Astrocyte of the spinal cord (primary cell): Measurements from ENCODE around the gene STRN3.

Experiments
- DNase-seq: peaks from one replicate; pipeline ENCODE4 v3.0.0; 2011; ENCODE audit warnings: low read depth, low spot score
- H3K4me3 ChIP-seq: 2 replicates; pipeline ENCODE4 v1.5.1; 2011; ENCODE audit warnings: low read depth, mild to moderate bottlenecking, low read length, moderate library complexity
- in situ Hi-C: cut with HindIII; loops from 2 replicates; pipeline ENCODE4 v1.10.0; 2017; ENCODE audit warnings: low sequenced_read_pairs
- TF ChIP-seq, protein P1 (sequence below): IDR thresholded peaks from 2 replicates; pipeline ENCODE4 v1.5.1; 2012; ENCODE audit warnings: low read depth, mild to moderate bottlenecking, low read length, inconsistent platforms

The STRN3 gene

DNA sequence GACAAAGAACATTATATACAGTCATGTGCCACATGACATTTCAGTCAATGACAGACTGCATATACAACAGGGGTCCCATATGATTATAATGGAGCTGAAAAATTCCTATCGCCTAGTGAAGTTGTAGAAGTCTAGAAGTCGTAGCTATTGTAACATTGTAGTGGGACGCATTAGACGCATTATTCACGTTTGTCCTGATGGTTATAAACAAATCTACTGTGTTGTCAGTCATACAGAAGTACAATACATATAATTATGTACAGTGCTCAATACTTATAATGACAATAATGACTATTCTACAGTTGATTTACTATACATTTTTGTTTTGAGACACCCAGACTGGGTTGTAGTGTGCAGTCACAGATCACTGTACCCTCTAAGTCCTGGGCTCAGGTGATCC, 64.8 kb downstream of the STRN3 start:
- H3K4me3 ChIP-seq = no peak overlapping the region
- in situ Hi-C loops = no loop called here
- TF ChIP-seq, protein P1, sequence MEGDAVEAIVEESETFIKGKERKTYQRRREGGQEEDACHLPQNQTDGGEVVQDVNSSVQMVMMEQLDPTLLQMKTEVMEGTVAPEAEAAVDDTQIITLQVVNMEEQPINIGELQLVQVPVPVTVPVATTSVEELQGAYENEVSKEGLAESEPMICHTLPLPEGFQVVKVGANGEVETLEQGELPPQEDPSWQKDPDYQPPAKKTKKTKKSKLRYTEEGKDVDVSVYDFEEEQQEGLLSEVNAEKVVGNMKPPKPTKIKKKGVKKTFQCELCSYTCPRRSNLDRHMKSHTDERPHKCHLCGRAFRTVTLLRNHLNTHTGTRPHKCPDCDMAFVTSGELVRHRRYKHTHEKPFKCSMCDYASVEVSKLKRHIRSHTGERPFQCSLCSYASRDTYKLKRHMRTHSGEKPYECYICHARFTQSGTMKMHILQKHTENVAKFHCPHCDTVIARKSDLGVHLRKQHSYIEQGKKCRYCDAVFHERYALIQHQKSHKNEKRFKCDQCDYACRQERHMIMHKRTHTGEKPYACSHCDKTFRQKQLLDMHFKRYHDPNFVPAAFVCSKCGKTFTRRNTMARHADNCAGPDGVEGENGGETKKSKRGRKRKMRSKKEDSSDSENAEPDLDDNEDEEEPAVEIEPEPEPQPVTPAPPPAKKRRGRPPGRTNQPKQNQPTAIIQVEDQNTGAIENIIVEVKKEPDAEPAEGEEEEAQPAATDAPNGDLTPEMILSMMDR = no peak
- DNase-seq = no peak

DNA sequence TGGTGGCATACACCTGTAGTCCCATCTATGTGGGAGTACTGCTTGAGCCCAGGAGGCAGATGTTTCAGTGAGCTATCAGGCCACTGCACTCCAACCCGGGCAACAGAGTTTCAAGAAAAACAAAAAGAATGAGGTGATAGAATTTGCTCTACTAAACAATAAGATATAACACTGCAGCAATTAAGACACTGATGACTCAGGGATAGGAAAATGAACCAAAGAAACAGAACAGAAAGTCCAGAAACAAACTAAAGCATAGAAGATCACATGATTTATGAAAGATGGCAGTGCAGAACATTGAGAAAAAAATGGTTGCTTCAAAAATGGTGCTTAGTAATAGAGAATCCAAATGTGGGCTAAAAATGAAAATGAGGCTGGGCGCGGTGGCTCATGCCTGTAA, 66.0 kb downstream of the STRN3 start:
- TF ChIP-seq, protein P1 = no peak
- DNase-seq = no peak
- in situ Hi-C loops = no loop called here
- H3K4me3 ChIP-seq = no peak overlapping the region

DNA sequence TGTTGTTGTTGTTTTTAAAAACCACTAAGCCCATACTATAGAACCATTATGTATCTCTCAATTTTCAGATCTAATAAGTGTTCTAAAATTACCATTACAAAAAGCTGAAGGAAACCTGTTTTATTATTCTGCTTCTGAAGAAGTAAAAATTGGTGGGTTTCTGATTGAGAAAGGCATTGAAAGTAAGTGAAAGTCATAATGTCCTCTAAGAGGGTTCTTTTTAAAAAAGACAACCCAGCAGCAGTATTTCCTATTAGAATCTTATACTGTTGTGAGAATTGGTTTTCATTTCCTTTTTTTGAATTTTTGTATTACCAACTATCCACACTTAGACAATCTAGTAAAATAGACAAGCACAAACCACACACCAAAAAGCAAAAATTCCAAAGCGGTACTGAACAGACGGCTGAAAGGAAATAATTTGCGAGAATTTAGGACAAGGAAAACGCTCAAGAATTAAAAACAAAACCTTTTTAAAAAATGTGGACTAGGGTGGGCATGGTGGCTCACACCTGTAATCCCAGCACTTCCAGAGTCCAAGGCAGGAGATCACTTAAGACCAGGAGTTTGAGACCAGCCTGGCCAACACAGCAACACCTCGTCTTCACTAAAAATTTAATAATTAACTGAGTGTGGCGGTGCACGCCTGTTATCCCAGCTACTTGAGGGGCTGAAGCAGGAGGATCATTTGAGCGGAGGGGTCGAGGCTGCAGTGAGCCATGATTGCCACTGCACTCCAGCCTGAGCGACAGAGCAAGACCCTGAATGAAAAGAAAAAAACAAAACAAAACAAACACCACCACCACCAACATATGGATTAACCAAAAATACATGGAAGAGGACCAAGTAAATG, 67.4 kb downstream of the STRN3 start:
- no peak overlapping the region for H3K4me3 ChIP-seq
- no peak for DNase-seq
- in situ Hi-C loops = no loop called here
- TF ChIP-seq, protein P1 = no peak

DNA sequence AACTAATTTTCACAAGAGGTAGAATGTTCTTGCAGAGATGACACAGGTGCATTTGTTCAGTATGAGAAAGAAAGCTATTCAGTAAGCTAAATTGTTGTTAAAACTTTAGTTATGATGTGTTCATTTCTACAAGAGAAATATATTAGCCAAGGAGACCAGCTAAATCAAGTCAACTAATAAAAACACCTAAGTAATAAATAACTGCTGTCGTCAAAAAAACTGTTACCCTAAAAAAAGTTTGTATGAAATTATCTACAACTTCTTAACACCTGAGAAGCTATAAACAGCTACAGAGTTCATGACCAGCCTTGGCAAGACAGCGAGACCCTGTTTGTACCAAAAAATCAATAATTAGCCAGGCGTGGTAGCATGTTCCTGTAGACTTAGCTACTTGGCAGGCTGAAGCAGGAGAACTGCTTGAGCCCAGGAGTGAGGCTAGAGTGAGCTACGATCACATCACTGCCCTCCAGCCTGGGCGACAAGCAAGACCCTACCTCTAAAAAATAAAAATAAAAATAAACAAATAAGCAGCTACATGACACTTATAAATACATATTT, 68.3 kb downstream of the STRN3 start:
- in situ Hi-C loops = no loop called here

DNA sequence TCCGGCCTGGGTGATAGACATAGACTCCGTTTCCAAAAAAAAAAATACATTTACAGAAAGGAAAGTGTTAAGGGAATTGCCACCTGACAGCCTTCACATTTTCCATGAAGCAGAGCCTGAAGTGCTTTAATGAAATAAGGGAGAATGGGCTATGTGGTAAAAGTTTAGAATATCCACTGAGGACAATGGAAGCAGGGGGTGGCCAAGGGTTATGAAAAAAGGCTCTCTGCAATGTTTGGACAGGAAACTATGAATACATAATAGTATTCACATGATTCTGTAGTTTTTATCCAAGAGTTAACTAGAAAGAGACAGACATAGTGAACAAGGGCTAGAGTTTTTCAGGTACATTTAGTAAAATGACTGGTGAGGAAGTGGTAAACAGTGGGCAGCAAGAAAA, 76.5 kb downstream of the STRN3 start:
- no peak overlapping the region for H3K4me3 ChIP-seq
- DNase-seq = no peak
- TF ChIP-seq, protein P1 = no peak
- in situ Hi-C loops = no loop called here

More for the DNA sequence above, 68.3 kb downstream of the STRN3 start:
- H3K4me3 ChIP-seq = no peak overlapping the region
- TF ChIP-seq, protein P1 = no peak
- DNase-seq = no peak

DNA sequence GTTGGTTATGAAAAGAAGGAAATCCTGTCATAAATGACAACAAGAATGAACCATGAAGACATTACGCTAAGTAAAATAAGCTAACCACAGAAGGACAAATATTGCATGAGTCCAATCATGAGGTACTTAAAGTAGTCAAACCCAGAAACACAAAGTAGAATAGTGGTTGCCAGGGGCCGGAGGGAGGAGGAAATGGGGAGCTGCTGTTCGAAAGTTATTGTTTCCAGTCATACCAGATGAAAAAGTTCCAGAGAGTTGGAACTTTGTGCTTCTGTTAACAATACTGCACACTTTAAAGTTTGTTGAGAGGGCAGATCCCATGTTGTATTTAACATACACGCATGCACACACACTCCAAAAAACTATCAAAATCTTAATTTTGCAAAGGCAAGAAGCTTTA, 82.5 kb downstream of the STRN3 start:
- TF ChIP-seq, protein P1 = no peak
- in situ Hi-C loops = no loop called here
- no peak overlapping the region for H3K4me3 ChIP-seq
- DNase-seq = no peak
